HG03520 (cell line): Measurements from ENCODE around the gene BLM.
"Not testable (repeated sequence)": the region's sequence is repeated elsewhere in the genome, so short reads cannot be mapped to it uniquely, and the experiment has no call there.

Experiments used
- ATAC-seq: cut with Tn5 transposase; IDR thresholded peaks from one replicate; pipeline ENCODE4 v1.9.1; 2021; ENCODE audit warnings: mild to moderate bottlenecking, moderate library complexity; ENCODE audit not compliant: unreplicated experiment

The BLM gene

GRCh38 chr15:90840157-90840855 lies 123.2 kb downstream of the BLM start:
- ATAC-seq, result no peak

- no peak for ATAC-seq
These were observed 123.8 kb downstream of the BLM start for GRCh38 chr15:90840954-90841353.

DNA sequence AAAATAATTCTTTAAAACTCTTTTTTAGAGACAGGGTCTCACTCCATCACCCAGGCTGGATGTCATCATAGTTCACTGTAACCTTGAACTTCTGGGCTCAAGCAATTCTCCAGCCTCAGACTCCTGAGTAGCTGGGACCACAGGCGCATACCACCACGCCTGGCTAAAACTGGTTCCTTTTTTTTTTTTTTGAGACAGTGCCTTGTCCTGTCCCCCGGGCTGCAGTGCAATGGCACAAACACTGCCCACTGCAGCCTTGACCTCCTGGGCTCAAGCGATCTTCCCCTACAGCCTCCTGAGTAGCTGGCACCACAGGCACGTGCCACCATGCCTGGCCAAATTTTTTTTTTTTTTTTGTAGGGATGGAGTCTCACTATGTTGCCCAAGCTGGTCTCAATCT lies 127.5 kb downstream of the BLM start:
- ATAC-seq, result no peak

DNA sequence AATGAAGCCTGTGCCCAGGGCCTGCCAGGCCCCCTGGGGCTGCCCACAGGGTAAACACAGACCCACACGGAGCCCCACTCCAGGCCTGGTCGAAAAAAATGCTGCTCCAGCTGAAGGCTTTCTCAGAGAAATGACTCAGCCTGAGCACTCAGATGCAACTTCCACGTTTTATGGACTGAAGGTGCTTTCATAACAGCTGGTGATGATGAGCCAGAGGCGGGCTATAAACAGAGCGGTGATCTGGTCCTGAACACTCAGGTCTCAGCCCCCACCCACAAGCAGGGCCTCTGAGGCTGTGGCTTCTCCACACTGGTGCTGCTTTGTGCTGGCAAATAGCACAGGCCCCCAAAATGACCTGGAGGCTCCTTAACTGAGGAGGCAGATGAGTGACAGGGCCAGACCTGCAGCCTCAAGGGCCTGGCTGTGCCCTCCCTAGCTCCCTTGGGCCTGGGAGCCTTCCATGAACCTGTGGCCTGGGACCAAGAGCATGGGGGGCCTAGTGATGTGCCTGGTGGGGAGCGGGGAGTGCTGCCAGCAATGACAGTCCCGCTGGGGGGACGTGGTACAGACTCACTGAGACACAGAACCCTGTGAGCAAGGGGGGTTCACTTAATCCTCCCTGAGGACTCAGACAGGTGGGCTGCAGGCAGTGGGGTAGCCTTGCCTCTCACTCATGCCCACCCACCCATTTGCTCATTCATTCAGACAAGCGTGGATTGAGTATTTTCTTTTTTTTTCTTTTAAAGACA lies 128.2 kb downstream of the BLM start:
- ATAC-seq, result peak; percentile 89

DNA sequence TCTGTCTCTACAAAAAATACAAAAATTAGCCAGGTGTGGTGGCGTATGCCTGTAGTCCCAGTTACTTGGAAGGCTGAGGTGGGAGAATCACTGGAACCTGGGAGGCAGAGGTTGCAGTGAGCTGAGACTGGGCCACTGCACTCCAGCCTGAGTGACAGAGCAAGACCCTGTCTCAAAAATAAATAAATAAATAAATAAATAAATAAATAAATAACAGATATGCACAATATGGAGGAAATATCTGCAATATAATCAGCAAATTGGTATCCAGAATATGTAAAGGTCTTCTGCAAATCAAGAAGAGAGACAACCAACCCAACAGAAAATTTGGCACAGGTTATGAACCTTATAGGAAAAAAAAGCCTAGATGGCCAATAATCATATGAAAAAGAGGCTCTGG lies 132.3 kb downstream of the BLM start:
- ATAC-seq, result not testable (repeated sequence)

DNA sequence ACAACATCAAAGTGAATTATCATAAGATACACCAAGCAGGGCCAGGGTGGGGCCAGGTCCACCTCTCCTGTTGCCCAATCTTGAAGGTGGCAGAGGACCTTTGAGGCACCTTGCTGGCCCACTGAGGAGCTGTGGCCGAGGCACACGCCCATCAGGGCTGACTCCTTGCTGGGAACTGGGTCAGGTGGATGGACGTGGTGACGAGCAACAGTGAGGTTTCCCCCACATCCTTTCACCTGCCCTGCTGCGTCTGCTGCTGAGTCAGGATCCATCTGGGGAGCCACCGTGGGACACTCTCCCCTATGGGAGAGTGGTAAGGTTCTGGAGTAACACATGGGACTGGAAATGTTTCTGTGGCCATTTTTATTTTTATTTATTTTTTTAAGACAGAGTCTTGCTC lies 134.0 kb downstream of the BLM start:
- no peak for ATAC-seq

DNA sequence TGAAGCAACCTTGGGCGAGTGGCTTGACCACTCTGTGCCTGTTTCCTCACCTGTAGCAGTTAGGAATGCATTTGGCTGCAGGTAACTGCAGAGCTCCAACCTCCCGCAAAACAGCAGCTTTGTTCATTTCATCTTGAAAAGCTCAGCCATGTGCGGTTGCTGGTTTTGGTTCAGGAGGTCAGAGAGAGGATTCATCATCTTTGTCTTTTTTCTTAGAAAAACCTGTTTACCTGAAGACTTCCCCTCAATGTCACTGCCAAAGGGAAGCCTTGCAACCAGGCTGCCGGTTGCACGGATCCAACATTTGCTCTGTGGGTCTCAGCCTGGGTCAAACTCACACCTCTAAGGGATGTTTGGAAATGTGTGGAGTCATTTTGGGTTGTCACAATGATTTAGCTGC lies 134.8 kb downstream of the BLM start:
- ATAC-seq, result no peak

DNA sequence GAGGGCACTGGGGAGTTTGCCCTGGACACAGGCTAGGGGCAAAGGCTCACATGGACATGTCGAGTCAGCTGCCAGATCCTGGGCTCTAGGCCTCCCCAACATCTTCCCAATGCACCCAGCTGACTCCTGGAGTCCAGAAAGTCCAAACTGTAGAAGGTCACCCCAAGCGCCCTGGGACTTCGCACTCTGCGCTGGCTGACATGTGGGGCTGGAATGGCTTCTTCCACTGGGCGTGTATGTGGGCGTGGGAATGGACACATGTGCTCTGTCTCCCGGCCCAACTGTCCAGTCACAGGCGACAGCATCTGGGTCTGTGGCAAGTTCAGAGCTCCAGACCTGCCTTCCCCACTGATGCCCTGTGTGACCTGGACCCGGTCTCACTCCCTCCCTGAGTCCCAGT lies 138.0 kb downstream of the BLM start:
- no peak for ATAC-seq

DNA sequence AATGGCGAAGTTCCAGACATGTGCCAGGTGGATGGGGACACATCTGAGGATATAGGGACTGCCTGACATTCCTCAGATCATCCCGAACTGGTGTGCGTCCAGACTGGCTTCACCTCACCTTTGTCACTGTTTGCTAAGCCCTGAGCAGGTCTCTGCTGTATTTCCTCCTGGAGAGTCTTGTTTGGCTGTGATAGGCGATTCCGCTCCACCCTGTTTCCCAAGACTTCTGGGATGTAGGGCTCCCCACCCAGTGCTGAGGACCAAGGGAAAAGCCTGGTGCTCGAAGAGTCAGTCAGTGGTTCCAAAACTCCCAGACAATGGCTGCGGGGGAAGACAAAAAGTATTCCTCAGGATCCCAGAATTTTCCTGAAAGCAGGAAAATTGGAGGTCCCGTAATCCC lies 140.2 kb downstream of the BLM start:
- ATAC-seq, result no peak

- no peak for ATAC-seq
These were observed 140.8 kb downstream of the BLM start for GRCh38 chr15:90857883-90858443.

DNA sequence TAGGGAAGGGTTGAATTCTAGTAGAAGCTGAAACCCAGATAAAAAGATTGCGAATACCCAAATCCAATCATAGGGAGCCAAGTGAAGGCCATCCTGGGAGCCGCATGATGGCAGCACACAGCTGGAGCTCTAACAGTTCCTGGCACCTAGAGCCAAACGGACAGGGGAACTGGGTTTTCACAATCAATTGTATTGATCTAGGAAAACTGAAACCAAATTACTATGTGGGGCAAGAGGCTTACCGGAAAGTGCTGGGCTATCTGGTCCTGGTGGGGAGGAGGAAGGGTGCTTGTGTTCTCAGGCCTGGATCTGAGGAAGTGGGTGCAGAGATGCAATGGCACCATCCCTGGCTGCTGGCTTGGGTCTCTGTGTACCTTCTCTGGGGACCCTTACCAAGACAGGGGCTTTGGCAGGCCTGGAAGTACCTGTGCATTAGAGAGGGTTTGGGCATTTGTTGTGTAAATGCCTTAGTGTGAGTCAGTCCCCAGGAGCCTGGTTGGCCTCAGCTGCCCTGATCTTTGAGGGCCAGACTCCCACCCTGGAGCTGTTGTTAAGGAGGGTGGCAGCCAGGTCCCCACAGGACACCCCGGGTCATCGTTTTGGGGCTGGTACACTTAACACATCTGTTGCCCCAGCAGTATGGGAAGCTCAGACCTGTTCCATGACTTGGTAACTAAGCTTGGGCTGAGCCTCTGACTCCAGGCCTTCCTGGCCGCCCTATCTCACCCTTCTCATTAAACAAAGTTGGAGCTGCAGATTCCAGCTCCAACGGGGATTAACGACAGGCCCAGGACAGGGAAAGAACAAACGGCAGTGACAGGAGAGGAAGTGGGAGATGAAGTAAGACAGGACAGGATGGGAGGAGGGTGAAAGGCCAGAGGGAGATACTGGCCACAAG lies 142.3 kb downstream of the BLM start:
- no peak for ATAC-seq

- ATAC-seq, result no peak
These were observed 143.3 kb downstream of the BLM start for GRCh38 chr15:90860450-90860849.

- ATAC-seq, result no peak
These were observed 144.0 kb downstream of the BLM start for GRCh38 chr15:90860942-90861675.

- ATAC-seq, result no peak
These were observed 145.3 kb downstream of the BLM start for GRCh38 chr15:90862487-90862886.

GRCh38 chr15:90862964-90863778 lies 146.0 kb downstream of the BLM start:
- ATAC-seq, result no peak

DNA sequence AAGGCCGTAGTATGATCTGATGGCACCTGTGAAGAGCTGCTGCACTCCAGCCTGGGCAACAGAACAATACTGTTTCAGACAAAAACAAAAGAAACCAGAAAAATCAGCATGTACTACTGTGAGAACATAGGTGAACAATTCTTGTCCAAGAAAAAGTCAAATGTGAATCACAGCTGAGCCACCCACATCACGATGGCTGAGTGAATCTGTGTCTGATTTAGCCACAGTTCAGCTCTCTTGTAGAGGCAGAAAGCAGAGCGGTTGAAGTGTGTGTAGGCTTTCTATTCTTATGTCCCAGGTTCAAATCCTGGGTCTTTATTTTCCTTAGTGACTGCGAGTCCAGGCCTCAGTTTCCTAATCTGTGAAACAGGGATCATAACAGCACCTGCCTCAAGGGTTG lies 146.8 kb downstream of the BLM start:
- no peak for ATAC-seq

DNA sequence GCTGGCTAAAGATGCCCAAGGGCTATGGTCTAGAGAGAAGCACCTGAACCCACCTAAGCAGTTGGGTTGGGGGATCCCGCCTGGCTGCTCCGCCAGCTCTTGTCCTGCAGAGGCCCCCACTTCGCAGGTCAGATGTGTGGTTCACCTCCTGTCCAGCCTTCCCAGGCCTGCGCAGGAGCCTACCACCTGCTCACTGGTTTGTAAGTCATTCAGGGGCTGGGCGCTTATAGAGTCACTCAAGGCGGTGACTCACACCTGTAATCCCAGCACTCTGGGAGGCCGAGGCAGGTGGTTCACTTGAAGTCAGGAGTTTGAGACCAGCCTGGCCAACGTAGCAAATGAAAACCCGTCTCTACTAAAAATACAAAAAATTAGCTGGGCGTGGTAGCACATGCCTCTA lies 147.4 kb downstream of the BLM start:
- ATAC-seq, result no peak

- ATAC-seq, result no peak
These were observed 148.6 kb downstream of the BLM start for GRCh38 chr15:90865702-90866101.
